Neural cell (in vitro differentiated cells): Measurements from ENCODE around the gene GXYLT2. TPM values are rescaled to one million over a fixed set of nuclear protein-coding genes. Genes with fewer than 3 reads are reported as not detected.

ENCODE experiments used
- H2AFZ ChIP-seq: fragments of 200-600, 300-800 bp; sonication (generic), shearing (Covaris generic); 2 replicates; pipeline ENCODE4 v1.6.0; 2014; ENCODE audit warnings: low read depth, mild to moderate bottlenecking, antibody characterized with exemption, low read length, moderate library complexity
- H3F3A ChIP-seq: fragments of 200-600 bp; shearing (Covaris generic); 2 replicates; pipeline ENCODE4 v1.6.1; 2016; ENCODE audit warnings: mild to moderate bottlenecking, moderate library complexity, mixed read lengths, antibody characterized with exemption, low read length; ENCODE audit not compliant: insufficient read depth, poor library complexity, severe bottlenecking
- H3K27ac ChIP-seq: fragments of 200-600, 300-800 bp; sonication (generic), shearing (Covaris generic); 2 replicates; pipeline ENCODE4 v1.5.1; 2014; ENCODE audit warnings: mild to moderate bottlenecking, low read length, moderate library complexity
- H3K27me3 ChIP-seq: fragments of 300-800, 200-600 bp; sonication (generic), shearing (Covaris generic); 2 replicates; pipeline ENCODE4 v1.6.0; 2014; ENCODE audit warnings: mild to moderate bottlenecking, low read depth, low read length, moderate library complexity; ENCODE audit not compliant: insufficient read depth
- H3K36me3 ChIP-seq: fragments of 300-800, 200-600 bp; sonication (generic), shearing (Covaris generic); 2 replicates; pipeline ENCODE4 v1.5.1; 2014; ENCODE audit warnings: mild to moderate bottlenecking, antibody characterized with exemption, low read length, moderate library complexity; ENCODE audit not compliant: insufficient read depth
- H3K4me2 ChIP-seq: fragments of 300-800, 200-600 bp; sonication (generic), shearing (Covaris generic); 2 replicates; pipeline ENCODE4 v1.6.0; 2014; ENCODE audit warnings: mild to moderate bottlenecking, low read length
- H3K4me3 ChIP-seq: fragments of 300-800, 200-600 bp; sonication (generic), shearing (Covaris generic); 2 replicates; pipeline ENCODE4 v1.5.1; 2014; ENCODE audit warnings: mild to moderate bottlenecking, low read length, moderate library complexity
- H3K79me2 ChIP-seq: fragments of 200-600 bp; shearing (Covaris generic); replicated peaks from 2 replicates; pipeline ENCODE4 v1.6.0; 2014; ENCODE audit warnings: mild to moderate bottlenecking, low read length, moderate library complexity; ENCODE audit not compliant: insufficient read depth
- H3K9ac ChIP-seq: fragments of 300-800, 200-600 bp; sonication (generic), shearing (Covaris generic); 2 replicates; pipeline ENCODE4 v1.6.1; 2016; ENCODE audit warnings: mild to moderate bottlenecking, low read length, mixed read lengths
- H3K9me2 ChIP-seq: fragments of 200-600 bp; shearing (Covaris generic); 2 replicates; pipeline ENCODE4 v1.6.1; 2016; ENCODE audit warnings: mild to moderate bottlenecking, low read length, mixed read lengths; ENCODE audit not compliant: insufficient read depth
- H3K9me3 ChIP-seq: fragments of 200-600, 300-800 bp; sonication (generic), shearing (Covaris generic); 2 replicates; pipeline ENCODE4 v1.6.1; 2016; ENCODE audit warnings: mild to moderate bottlenecking, mixed run types, low read length, moderate library complexity, mixed read lengths
- H4K20me1 ChIP-seq: fragments of 200-600 bp; shearing (Covaris generic); 2 replicates; pipeline ENCODE4 v1.6.1; 2016; ENCODE audit warnings: mild to moderate bottlenecking, mixed run types; ENCODE audit not compliant: insufficient read depth
- CTCF ChIP-seq: fragments of 450-650 bp; IDR thresholded peaks from 2 replicates; pipeline ENCODE4 v1.5.1; 2014; ENCODE audit warnings: antibody characterized with exemption, mild to moderate bottlenecking, moderate library complexity; ENCODE audit not compliant: poor library complexity, severe bottlenecking
- EP300 ChIP-seq: fragments of 450-650 bp; conservative IDR thresholded peaks from 2 replicates; pipeline ENCODE4 v1.6.1; 2014; ENCODE audit warnings: antibody characterized with exemption, mild to moderate bottlenecking, moderate library complexity; ENCODE audit not compliant: poor library complexity, severe bottlenecking
- EZH2 ChIP-seq: fragments of 200-600, 300-800 bp; shearing (Covaris generic), sonication (generic); IDR thresholded peaks from 2 replicates; pipeline ENCODE4 v1.6.1; 2014; ENCODE audit warnings: antibody characterized with exemption, low read length, borderline replicate concordance, mild to moderate bottlenecking; ENCODE audit not compliant: insufficient read depth, poor library complexity, severe bottlenecking
- MXI1 ChIP-seq: fragments of 450-650 bp; conservative IDR thresholded peaks from 2 replicates; pipeline ENCODE4 v1.6.1; 2014; ENCODE audit warnings: antibody characterized with exemption, mild to moderate bottlenecking; ENCODE audit not compliant: poor library complexity, severe bottlenecking
- POLR2AphosphoS5 ChIP-seq: IDR thresholded peaks from 2 replicates; pipeline ENCODE4 v1.6.1; 2012
- RAD21 ChIP-seq: fragments of 450-650 bp; conservative IDR thresholded peaks from 2 replicates; pipeline ENCODE4 v1.6.1; 2014; ENCODE audit warnings: antibody characterized with exemption, mild to moderate bottlenecking, moderate library complexity
- REST ChIP-seq: IDR thresholded peaks from 2 replicates; pipeline ENCODE4 v1.6.1; 2012; ENCODE audit warnings: borderline replicate concordance
- SMC3 ChIP-seq: fragments of 450-650 bp; conservative IDR thresholded peaks from 2 replicates; pipeline ENCODE4 v1.6.1; 2014; ENCODE audit warnings: antibody characterized with exemption, mild to moderate bottlenecking, moderate library complexity; ENCODE audit not compliant: poor library complexity
- TAF1 ChIP-seq: IDR thresholded peaks from 2 replicates; pipeline ENCODE4 v1.6.1; 2012; ENCODE audit warnings: low read depth
- polyA plus RNA-seq: library from polyadenylated mRNA; depleted of rRNA; stranded (reverse); fragments of >200 nt; gene quantifications from 2 replicates; pipeline ENCODE4 v1.2.3, GENCODE V29; 2014

GXYLT2 gene
- polyA plus RNA-seq, 1 donor from 2014 or later = 0.48 TPM

- TF ChIP-seq POLR2AphosphoS5 (no peak), SMC3 (no peak), REST (no peak), CTCF (no peak), EZH2 (no peak)
- Histone ChIP-seq H3F3A (no peaks in the 10 kb centered on the region), H3K9me2 (no peaks in the 10 kb centered on the region), H3K27me3 (no peaks in the 10 kb centered on the region), H4K20me1 (no peaks in the 10 kb centered on the region), H3K9me3 (no peaks in the 10 kb centered on the region), H3K9ac (no peak overlapping the region), H3K27ac (no peak overlapping the region), H3K4me3 (no peak overlapping the region), H3K79me2 (no peaks in the 10 kb centered on the region), H3K4me2 (no peak overlapping the region), H3K36me3 (no peaks in the 10 kb centered on the region), H2AFZ (no peak overlapping the region)
Measured at GRCh38 chr3:72901840-72902239, 14.0 kb downstream of the GXYLT2 start.

- Histone ChIP-seq H2AFZ (no peak overlapping the region), H3K27me3 (no peaks in the 10 kb centered on the region), H3K9ac (no peak overlapping the region), H3K36me3 (no peaks in the 10 kb centered on the region), H3K4me2 (no peak overlapping the region), H3K27ac (no peak overlapping the region), H3K4me3 (no peak overlapping the region), H3K9me2 (no peaks in the 10 kb centered on the region), H3K79me2 (no peaks in the 10 kb centered on the region), H3K9me3 (no peaks in the 10 kb centered on the region), H3F3A (no peaks in the 10 kb centered on the region), H4K20me1 (no peaks in the 10 kb centered on the region)
- no peak for TF ChIP-seq POLR2AphosphoS5
- TF ChIP-seq REST = no peak
- no peak for TF ChIP-seq CTCF
- no peak for TF ChIP-seq EZH2
- TF ChIP-seq RAD21 = no peak
- TF ChIP-seq SMC3 = no peak
- TF ChIP-seq TAF1 = no peak
- no peak for TF ChIP-seq MXI1
- TF ChIP-seq EP300 = no peak
Measured at GRCh38 chr3:72903004-72903403, 15.2 kb downstream of the GXYLT2 start.
